ENCODE measurements around the gene YDJC.
A peak's percentile ranks its signal among the peaks of the same experiment; 100 is the strongest.

Gene YDJC

DNA sequence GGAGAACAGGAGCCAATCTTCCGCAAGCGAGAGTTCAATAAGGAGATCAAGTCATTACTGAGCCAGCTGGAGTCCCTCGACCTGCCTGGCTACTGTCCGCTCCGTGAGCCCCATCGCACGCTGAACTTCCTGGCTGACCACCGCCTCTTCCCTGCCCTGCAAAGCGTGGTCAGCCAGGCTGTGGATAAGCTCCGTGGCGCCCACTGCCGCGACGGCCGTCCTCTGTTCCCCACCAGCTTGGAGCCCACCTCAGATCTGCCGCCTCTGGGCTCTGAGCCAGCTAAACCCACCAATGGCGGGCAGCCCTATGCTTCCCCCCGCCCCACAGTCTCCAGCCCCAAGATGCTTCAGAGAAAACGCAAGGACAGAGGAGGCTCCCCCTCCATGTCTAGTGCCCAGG is 5.0 kb upstream of the YDJC start:
- TF ChIP-seq YY1 (IDR thresholded peaks at IDR 0.05; ENCODE audit: insufficient read depth, insufficient read length) (no peak), ZNF274 (IDR thresholded peaks at IDR 0.05; ENCODE audit: low read depth, low read length) (no peak), SUZ12 (IDR thresholded peaks at IDR 0.05; ENCODE audit: extremely low read depth, insufficient read depth, insufficient read length) (no peak)
- H3K36me3 ChIP-seq (ENCODE audit: insufficient read depth, insufficient read length, low read length) = no peaks in the 10 kb centered on the region
- DNase-seq (ENCODE audit: low read depth, low spot score) = no peak
- H3K9me3 ChIP-seq (ENCODE audit: insufficient read depth, low read length) = no peaks in the 10 kb centered on the region
- H3K4me3 ChIP-seq (ENCODE audit: insufficient read length, low read depth) = no peak overlapping the region
- no peak overlapping the region for H3K9ac ChIP-seq (ENCODE audit: insufficient read length, low read depth)
- H3K27me3 ChIP-seq (ENCODE audit: insufficient read depth, insufficient read length) = no peaks in the 10 kb centered on the region
- peaks cover 3% of the 10 kb centered on the region for H3K4me1 ChIP-seq (ENCODE audit: insufficient read depth, insufficient read length)

DNA sequence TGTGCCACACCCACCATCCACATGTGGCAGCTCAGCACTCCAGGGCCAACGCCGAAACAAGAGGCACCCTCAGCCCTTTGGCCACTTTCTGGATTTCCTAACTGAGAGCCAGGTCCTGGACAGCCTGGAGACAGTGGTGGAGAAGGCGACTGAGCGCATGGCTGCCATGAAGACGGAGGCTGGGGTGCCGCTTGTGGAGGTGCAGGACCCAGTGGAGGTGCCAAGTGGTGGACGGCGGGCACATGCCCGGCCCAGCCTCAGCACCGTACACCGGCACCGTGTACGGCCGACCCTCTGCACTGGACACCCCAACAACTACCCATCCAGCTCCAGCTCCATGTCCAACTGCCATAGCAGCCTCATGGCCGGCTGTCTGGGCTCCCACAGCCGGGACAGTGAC is 4.3 kb upstream of the YDJC start:
- no peaks in the 10 kb centered on the region for H3K9me3 ChIP-seq (ENCODE audit: insufficient read depth, low read length)
- TF ChIP-seq SUZ12 (IDR thresholded peaks at IDR 0.05; ENCODE audit: extremely low read depth, insufficient read depth, insufficient read length) (no peak), ZNF274 (IDR thresholded peaks at IDR 0.05; ENCODE audit: low read depth, low read length) (no peak), YY1 (IDR thresholded peaks at IDR 0.05; ENCODE audit: insufficient read depth, insufficient read length) (no peak)
- no peak for DNase-seq (ENCODE audit: low read depth, low spot score)
- H3K27me3 ChIP-seq (ENCODE audit: insufficient read depth, insufficient read length) = no peaks in the 10 kb centered on the region
- H3K9ac ChIP-seq (ENCODE audit: insufficient read length, low read depth) = no peak overlapping the region
- peaks cover 4% of the 10 kb centered on the region for H3K4me1 ChIP-seq (ENCODE audit: insufficient read depth, insufficient read length)
- H3K4me3 ChIP-seq (ENCODE audit: insufficient read length, low read depth) = no peak overlapping the region
- peaks cover under 1% of the 10 kb centered on the region for H3K36me3 ChIP-seq (ENCODE audit: insufficient read depth, insufficient read length, low read length)

DNA sequence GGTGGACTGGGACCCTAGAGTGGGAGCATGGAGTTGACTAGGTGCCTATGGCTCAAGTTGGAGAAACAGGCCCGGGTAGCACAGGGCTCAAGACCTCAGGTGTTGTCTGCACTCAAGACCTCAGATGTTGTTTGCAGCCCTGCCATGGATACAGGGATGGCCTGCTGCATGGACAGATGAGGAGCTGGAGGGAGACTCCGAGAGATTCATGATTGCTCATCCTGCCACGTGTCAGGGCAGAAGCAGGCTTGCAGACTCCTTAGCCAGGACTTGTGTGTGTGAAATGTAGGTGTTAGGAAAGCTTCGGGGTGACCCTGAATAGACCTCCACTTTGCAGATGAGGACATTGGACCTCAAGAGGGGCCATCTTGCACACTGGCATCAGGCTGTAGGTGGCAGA is 3.7 kb upstream of the YDJC start:
- no peak overlapping the region for H3K4me3 ChIP-seq (ENCODE audit: insufficient read length, low read depth)
- TF ChIP-seq YY1 (IDR thresholded peaks at IDR 0.05; ENCODE audit: insufficient read depth, insufficient read length) = no peak
- no peak for TF ChIP-seq SUZ12 (IDR thresholded peaks at IDR 0.05; ENCODE audit: extremely low read depth, insufficient read depth, insufficient read length)
- no peak for TF ChIP-seq ZNF274 (IDR thresholded peaks at IDR 0.05; ENCODE audit: low read depth, low read length)
- DNase-seq (ENCODE audit: low read depth, low spot score) = no peak
- H3K9me3 ChIP-seq (ENCODE audit: insufficient read depth, low read length) = no peaks in the 10 kb centered on the region; the same call in 1 of the 2 replicates
- peaks cover 6% of the 10 kb centered on the region for H3K36me3 ChIP-seq (ENCODE audit: insufficient read depth, insufficient read length, low read length)
- no peak overlapping the region for H3K9ac ChIP-seq (ENCODE audit: insufficient read length, low read depth)
- H3K4me1 ChIP-seq (ENCODE audit: insufficient read depth, insufficient read length) = peaks cover 6% of the 10 kb centered on the region
- no peaks in the 10 kb centered on the region for H3K27me3 ChIP-seq (ENCODE audit: insufficient read depth, insufficient read length)

DNA sequence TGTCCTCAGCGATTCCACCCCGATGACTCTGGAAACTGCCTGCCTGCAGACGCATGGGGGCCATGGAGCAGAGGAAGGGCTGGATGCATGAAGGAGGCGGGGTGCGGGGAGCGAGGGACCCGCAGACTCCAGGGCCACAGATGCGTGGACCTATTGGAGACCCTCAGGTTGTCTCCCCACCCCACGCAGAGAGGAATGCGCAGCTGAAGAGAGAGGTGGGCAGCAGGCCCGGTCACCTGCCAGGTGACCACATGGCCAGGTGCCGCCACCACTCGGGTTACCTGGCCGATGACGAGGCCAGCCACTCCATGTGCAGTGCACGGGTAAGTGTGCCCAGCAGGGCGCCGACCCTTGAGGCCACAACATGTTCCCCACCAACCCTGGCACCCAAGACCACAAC is 3.1 kb upstream of the YDJC start:
- Histone ChIP-seq H3K4me1 (ENCODE audit: insufficient read depth, insufficient read length) (peaks cover 7% of the 10 kb centered on the region), H3K36me3 (ENCODE audit: insufficient read depth, insufficient read length, low read length) (peaks cover 11% of the 10 kb centered on the region), H3K9ac (ENCODE audit: insufficient read length, low read depth) (no peak overlapping the region), H3K27me3 (ENCODE audit: insufficient read depth, insufficient read length) (no peaks in the 10 kb centered on the region), H3K4me3 (ENCODE audit: insufficient read length, low read depth) (no peak overlapping the region), H3K9me3 (ENCODE audit: insufficient read depth, low read length) (no peaks in the 10 kb centered on the region; the same call in 1 of the 2 replicates)
- TF ChIP-seq YY1 (IDR thresholded peaks at IDR 0.05; ENCODE audit: insufficient read depth, insufficient read length) (no peak), ZNF274 (IDR thresholded peaks at IDR 0.05; ENCODE audit: low read depth, low read length) (no peak), SUZ12 (IDR thresholded peaks at IDR 0.05; ENCODE audit: extremely low read depth, insufficient read depth, insufficient read length) (no peak)
- DNase-seq (ENCODE audit: low read depth, low spot score) = no peak

DNA sequence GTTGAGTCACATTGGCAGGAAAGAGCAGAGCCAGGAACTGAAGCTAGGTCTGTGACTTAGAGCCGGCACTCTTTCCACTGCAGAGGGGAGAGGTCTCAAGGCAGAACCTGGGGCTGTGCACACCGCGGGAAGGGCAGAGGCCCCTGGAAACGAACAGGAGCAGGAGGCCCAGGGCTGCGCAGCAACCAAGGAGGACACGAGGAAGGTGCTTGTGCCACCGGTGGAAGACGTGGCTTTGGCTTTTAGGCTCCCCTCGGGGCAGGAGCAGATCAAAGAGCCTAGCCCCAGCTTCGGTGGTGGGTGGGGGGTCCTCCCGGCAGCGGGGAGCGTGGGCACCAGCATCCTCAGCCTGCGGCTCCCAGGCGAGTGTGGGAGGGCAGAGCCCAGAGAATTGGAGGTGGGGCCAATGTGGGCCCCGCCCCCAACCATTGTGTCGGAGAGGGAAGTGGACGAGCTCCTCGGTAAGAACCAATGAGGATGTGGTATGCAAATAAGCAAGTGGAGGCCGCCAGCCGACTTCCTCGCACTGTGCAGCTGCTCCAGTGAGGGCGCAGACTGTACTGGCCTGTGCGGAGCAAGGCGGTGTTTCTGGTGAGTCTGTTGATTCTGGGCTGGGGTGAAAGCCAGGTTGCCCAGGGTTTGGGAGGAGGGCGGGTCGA is 2.5 kb upstream of the YDJC start, which contains the start of gene CCDC116:
TSS of gene CCDC116 (plus strand) at position 524 of the 659 bp plus-strand sequence. CDS start 422 bp downstream, outside the sequence.
- DNase-seq (ENCODE audit: low read depth, low spot score) = no peak
- Histone ChIP-seq H3K27me3 (ENCODE audit: insufficient read depth, insufficient read length) (no peaks in the 10 kb centered on the region), H3K4me1 (ENCODE audit: insufficient read depth, insufficient read length) (peaks cover 7% of the 10 kb centered on the region), H3K9me3 (ENCODE audit: insufficient read depth, low read length) (no peaks in the 10 kb centered on the region; the same call in 1 of the 2 replicates), H3K36me3 (ENCODE audit: insufficient read depth, insufficient read length, low read length) (peaks cover 15% of the 10 kb centered on the region), H3K9ac (ENCODE audit: insufficient read length, low read depth) (no peak within 1 kb of the TSS), H3K4me3 (ENCODE audit: insufficient read length, low read depth) (no peak within 1 kb of the TSS)
- TF ChIP-seq YY1 (IDR thresholded peaks at IDR 0.05; ENCODE audit: insufficient read depth, insufficient read length) = no peak
- TF ChIP-seq SUZ12 (IDR thresholded peaks at IDR 0.05; ENCODE audit: extremely low read depth, insufficient read depth, insufficient read length) = no peak
- TF ChIP-seq ZNF274 (IDR thresholded peaks at IDR 0.05; ENCODE audit: low read depth, low read length) = no peak

DNA sequence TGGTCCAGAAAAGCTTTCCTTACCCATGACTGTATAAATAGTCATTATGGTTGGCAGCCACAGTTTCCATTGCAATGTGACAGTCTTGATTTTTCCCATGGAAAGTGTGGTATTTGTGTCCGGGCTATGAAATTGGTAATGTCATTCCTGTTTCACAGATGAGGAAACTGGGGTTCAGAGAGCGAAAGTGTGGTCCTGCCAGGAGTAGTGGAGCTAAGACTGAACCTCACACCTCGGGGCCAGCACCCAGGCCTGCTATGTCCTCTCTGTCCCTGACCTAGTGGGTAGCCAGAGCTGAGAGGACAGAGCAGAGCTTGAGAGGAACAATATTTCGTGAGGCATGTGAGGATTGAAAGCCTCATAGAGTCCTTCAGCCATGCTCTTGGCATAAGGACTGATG is 1.2 kb upstream of the YDJC start:
- Histone ChIP-seq H3K36me3 (ENCODE audit: insufficient read depth, insufficient read length, low read length) (peaks cover 22% of the 10 kb centered on the region), H3K27me3 (ENCODE audit: insufficient read depth, insufficient read length) (no peaks in the 10 kb centered on the region), H3K4me1 (ENCODE audit: insufficient read depth, insufficient read length) (peaks cover 10% of the 10 kb centered on the region), H3K4me3 (ENCODE audit: insufficient read length, low read depth) (no peak overlapping the region), H3K9me3 (ENCODE audit: insufficient read depth, low read length) (no peaks in the 10 kb centered on the region; the same call in 1 of the 2 replicates), H3K9ac (ENCODE audit: insufficient read length, low read depth) (no peak overlapping the region)
- TF ChIP-seq SUZ12 (IDR thresholded peaks at IDR 0.05; ENCODE audit: extremely low read depth, insufficient read depth, insufficient read length) (no peak), YY1 (IDR thresholded peaks at IDR 0.05; ENCODE audit: insufficient read depth, insufficient read length) (no peak), ZNF274 (IDR thresholded peaks at IDR 0.05; ENCODE audit: low read depth, low read length) (no peak)
- DNase-seq (ENCODE audit: low read depth, low spot score) = no peak

DNA sequence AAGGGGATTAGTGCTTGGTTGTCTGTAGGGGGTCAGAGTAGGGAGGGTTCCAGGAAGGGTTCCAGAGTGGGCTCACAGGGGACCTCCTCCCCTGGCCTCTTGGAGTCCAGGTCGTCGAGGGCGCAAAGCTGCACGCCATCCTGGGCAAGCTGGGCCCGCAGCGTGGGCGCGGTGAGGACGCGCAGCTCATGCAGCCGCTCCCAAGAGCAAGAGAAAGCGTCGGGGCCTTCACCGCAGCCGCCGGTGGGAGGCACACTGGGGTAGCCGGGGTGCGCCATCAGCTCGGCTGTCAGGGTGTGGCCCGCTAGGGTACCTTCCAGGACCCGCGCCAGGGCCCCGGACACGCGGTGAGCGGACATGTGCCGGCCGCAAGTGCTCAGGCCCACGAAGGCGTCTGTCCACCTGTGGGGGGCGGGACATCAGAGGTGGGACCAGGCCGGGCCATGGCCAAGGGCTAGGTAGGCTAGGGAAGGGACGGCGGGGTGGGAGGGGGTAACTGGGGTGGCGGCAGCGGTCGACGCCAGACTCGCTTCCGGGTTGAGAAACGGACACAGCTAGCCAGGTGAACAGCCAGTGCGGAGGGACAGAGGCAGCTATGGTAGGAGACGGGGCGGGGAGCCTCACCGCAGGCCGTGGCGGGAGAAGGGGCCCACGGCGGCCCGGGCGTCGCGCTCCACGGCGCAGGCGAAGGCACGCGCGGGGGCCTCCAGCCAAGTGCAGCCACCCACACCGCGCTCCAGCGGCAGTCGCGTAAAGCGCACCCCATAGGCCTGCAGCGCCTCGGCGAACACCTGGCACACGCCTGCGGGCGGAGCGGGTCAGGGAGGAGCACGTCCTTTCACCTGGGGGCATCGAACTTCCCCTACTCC is 1.2 kb downstream of the YDJC start:
- Histone ChIP-seq H3K4me1 (ENCODE audit: insufficient read depth, insufficient read length) (peaks cover 17% of the 10 kb centered on the region), H3K36me3 (ENCODE audit: insufficient read depth, insufficient read length, low read length) (peaks cover 38% of the 10 kb centered on the region), H3K4me3 (ENCODE audit: insufficient read length, low read depth) (peak overlapping the region; percentile 88), H3K27me3 (ENCODE audit: insufficient read depth, insufficient read length) (no peaks in the 10 kb centered on the region), H3K9me3 (ENCODE audit: insufficient read depth, low read length) (no peaks in the 10 kb centered on the region; the same call in 1 of the 2 replicates), H3K9ac (ENCODE audit: insufficient read length, low read depth) (peak overlapping the region; percentile 98)
- TF ChIP-seq YY1 (IDR thresholded peaks at IDR 0.05; ENCODE audit: insufficient read depth, insufficient read length) (no peak), ZNF274 (IDR thresholded peaks at IDR 0.05; ENCODE audit: low read depth, low read length) (no peak), SUZ12 (IDR thresholded peaks at IDR 0.05; ENCODE audit: extremely low read depth, insufficient read depth, insufficient read length) (no peak)
- no peak for DNase-seq (ENCODE audit: low read depth, low spot score)

All from NT2/D1 (cell line).